Ovary (tissue), 3 donors: Measurements from ENCODE around the gene AHRR.

Experiments
- POLR2A ChIP-seq: fragments of 450-650 bp; IDR thresholded peaks from one replicate; pipeline ENCODE4 v1.6.1; 2017; ENCODE audit warnings: antibody characterized with exemption, mild to moderate bottlenecking, moderate library complexity
- TF ChIP-seq, protein P1 (sequence below), 3 donors: fragments of 450-650 bp in 2 of 3; fragments of 200-600 bp in 1 of 3; IDR thresholded peaks; one replicate each; pipeline versions ENCODE4 v1.5.1 to v1.8.0; 2016 to 2022; ENCODE audit warnings: antibody characterized with exemption in 3 of 3, mild to moderate bottlenecking in 1 of 3
- donor health status: DM: no; HTN: no; CAD: no.

DNA sequence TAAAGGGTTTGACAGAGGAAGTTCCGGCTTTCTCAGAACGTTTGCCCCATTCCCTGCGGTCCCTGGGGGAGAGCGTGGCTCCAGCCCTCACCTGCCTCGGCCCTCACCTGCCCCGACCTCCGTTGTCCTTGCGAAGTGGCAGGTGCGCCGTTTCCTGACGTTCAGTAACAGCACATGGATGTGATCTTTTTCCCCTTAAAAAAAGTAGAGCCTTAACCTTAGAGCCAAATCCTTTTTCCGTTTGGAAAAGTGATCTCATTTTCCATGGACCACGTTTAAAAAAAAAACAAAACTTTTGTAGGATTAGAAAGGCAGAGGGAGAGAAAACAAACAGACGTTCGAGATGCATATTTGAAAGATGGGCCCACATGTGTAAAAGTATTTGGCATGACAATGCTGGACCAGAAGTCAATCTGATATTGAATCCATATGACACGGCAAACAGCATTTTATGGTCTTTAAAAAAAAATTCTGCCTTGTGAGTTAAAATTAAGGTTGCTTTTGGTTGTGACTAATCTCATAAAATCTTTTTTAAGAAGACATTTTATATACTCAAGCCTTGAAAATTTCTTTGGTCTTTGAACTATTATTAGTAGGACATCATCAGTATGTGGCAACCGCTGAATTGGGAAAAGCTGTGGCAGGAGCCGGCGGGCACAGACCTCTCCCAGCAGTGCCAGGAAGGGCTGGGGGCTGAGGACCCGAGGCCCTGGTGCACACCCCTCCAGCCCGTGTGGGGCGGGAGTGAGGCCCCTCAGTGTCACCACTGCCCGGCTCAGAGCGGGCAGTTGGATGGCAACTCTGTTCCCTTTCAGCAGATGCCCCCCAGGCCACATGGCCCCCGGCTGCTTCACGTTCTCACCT lies 79.0 kb downstream of the AHRR start:
- TF ChIP-seq, protein P1, sequence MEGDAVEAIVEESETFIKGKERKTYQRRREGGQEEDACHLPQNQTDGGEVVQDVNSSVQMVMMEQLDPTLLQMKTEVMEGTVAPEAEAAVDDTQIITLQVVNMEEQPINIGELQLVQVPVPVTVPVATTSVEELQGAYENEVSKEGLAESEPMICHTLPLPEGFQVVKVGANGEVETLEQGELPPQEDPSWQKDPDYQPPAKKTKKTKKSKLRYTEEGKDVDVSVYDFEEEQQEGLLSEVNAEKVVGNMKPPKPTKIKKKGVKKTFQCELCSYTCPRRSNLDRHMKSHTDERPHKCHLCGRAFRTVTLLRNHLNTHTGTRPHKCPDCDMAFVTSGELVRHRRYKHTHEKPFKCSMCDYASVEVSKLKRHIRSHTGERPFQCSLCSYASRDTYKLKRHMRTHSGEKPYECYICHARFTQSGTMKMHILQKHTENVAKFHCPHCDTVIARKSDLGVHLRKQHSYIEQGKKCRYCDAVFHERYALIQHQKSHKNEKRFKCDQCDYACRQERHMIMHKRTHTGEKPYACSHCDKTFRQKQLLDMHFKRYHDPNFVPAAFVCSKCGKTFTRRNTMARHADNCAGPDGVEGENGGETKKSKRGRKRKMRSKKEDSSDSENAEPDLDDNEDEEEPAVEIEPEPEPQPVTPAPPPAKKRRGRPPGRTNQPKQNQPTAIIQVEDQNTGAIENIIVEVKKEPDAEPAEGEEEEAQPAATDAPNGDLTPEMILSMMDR (IDR thresholded peaks at IDR 0.05), result no peak
- TF ChIP-seq POLR2A, result no peak
